ENCODE data around the gene TIMP1.

- TF ChIP-seq CTCF (IDR thresholded peaks at IDR 0.05; ENCODE audit: low read length) (no peak), EZH2 (IDR thresholded peaks at IDR 0.05; ENCODE audit: borderline replicate concordance, low read length) (no peak)
Measured at GRCh38 chrX:47625365-47625764, 43.1 kb downstream of the TIMP1 start.
